Activated CD4-positive, alpha-beta T cell treated with anti-CD3 and anti-CD28 coated beads, Interleukin-2, amount 10 ng/mL, durations not matched to agents 24 days and 14 days (primary cell): ENCODE results near the gene NSG2. TPM values are rescaled to one million over a fixed set of nuclear protein-coding genes. Genes with fewer than 3 reads are reported as not detected.

Experiments
- DNase-seq: peaks from one replicate; pipeline ENCODE4 v3.0.0; 2022
- H3K27ac Mint-ChIP-seq: one replicate; pipeline ENCODE4 v1.8.0; 2022; ENCODE audit warnings: mild to moderate bottlenecking, mixed read lengths
- H3K27me3 Mint-ChIP-seq: one replicate; pipeline ENCODE4 v1.8.0; 2022; ENCODE audit warnings: mixed read lengths
- H3K36me3 Mint-ChIP-seq: one replicate; pipeline ENCODE4 v1.8.0; 2022; ENCODE audit warnings: low read depth, mild to moderate bottlenecking, mixed read lengths
- H3K4me1 Mint-ChIP-seq: one replicate; pipeline ENCODE4 v1.8.0; 2021; ENCODE audit warnings: mixed read lengths
- H3K4me3 Mint-ChIP-seq: one replicate; pipeline ENCODE4 v1.8.0; 2022; ENCODE audit warnings: mild to moderate bottlenecking, moderate library complexity, mixed read lengths
- H3K9me3 Mint-ChIP-seq: one replicate; pipeline ENCODE4 v1.8.0; 2021; ENCODE audit warnings: mixed read lengths
- intact Hi-C: fragments of 100-400 bp; cut with micrococcal nuclease; formaldehyde crosslinking; loops from one replicate; pipeline ENCODE4 v1.15.1; 2023
- total RNA-seq: library from RNA; stranded (reverse); gene quantifications from 2 replicates; pipeline ENCODE4 v1.2.3, GENCODE V29; 2022

NSG2 gene
- total RNA-seq, 1 donor from 2014 or later, result not detected

GRCh38 chr5:174074369-174074768 lies 28.9 kb downstream of the NSG2 start:
- H3K9me3 Mint-ChIP-seq, result no peaks in the 10 kb centered on the region
- H3K27ac Mint-ChIP-seq, result no peak overlapping the region
- no peaks in the 10 kb centered on the region for H3K36me3 Mint-ChIP-seq
- no peak for DNase-seq
- intact Hi-C loops, result no loop called here
- no peaks in the 10 kb centered on the region for H3K27me3 Mint-ChIP-seq
- H3K4me3 Mint-ChIP-seq, result no peak overlapping the region
- no peaks in the 10 kb centered on the region for H3K4me1 Mint-ChIP-seq

DNA sequence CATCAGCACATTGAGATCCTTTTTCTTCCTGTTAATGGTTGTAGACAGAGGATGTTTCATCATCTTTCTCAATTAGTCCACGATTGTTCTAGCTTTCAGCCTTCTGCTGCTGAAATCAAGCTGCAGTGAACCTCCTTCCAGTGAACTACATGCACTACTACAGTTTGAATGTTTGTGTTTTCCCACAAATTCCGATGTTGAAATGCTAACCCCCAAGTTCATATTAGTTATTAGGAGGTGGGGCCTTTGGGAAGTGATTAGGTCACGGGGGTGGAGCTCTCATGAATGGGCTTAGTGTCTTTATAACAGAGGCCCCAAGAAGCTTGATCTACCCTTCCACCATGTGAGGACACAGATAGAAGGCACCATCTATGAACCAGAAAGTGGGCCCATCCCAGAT lies 32.9 kb downstream of the NSG2 start:
- DNase-seq, result no peak
- Mint-ChIP-seq H3K27me3 (no peaks in the 10 kb centered on the region), H3K9me3 (no peaks in the 10 kb centered on the region), H3K4me3 (no peak overlapping the region), H3K27ac (no peak overlapping the region), H3K36me3 (no peaks in the 10 kb centered on the region), H3K4me1 (no peaks in the 10 kb centered on the region)
- intact Hi-C loops, result no loop called here

DNA sequence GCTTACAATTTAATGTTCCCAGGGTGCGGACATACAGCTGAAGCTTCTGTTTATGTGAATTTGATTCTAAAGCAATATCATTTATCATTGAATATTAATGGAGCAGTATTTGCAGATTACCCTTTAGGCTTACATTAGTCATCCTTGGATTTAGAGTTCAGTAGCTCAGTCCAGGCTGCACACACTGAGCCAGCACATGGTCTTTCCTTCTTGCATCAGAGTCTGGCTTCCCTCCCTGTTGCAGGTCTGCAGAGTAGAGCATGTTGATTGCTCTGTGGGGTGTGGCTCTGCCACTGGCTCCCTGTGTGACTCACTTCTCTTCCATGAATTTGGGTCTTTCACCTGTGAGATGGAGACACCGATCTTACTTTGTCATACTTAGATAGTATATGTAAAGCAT lies 36.8 kb downstream of the NSG2 start:
- no peak for DNase-seq
- H3K27me3 Mint-ChIP-seq, result no peaks in the 10 kb centered on the region
- intact Hi-C loops, result no loop called here
- no peaks in the 10 kb centered on the region for H3K4me1 Mint-ChIP-seq
- no peak overlapping the region for H3K4me3 Mint-ChIP-seq
- H3K36me3 Mint-ChIP-seq, result no peaks in the 10 kb centered on the region
- H3K27ac Mint-ChIP-seq, result no peak overlapping the region
- H3K9me3 Mint-ChIP-seq, result no peaks in the 10 kb centered on the region

GRCh38 chr5:174083056-174083827 lies 37.7 kb downstream of the NSG2 start:
- Mint-ChIP-seq H3K36me3 (no peaks in the 10 kb centered on the region), H3K9me3 (no peaks in the 10 kb centered on the region), H3K4me3 (no peak overlapping the region), H3K27ac (no peak overlapping the region), H3K27me3 (no peaks in the 10 kb centered on the region), H3K4me1 (no peaks in the 10 kb centered on the region)
- no peak for DNase-seq
- intact Hi-C loops, result no loop called here

DNA sequence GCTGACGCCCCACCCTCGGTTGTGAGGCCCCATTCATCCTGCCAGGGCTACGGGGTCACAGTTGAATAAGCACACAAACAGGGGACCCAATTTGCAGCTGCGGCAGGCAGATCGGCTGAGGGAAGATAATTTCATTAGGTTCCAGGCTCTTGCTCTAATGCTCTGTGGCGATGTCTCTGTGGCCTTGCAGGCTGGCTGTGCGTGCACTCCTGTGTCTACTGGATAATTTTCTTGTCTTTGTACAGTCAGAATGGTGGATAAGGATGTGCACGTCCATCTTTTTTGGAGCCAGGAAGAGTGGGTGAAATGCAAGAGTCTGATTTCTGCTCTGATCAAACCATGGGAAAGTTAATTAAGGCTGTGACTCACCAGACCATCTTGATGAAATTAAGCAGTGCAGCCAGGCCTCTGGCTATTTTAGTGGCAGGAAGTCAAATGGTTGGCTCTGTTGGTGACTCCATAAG lies 39.2 kb downstream of the NSG2 start:
- no peaks in the 10 kb centered on the region for H3K27me3 Mint-ChIP-seq
- no peaks in the 10 kb centered on the region for H3K36me3 Mint-ChIP-seq
- no peaks in the 10 kb centered on the region for H3K4me1 Mint-ChIP-seq
- H3K27ac Mint-ChIP-seq, result no peak overlapping the region
- no peak for DNase-seq
- H3K4me3 Mint-ChIP-seq, result no peak overlapping the region
- intact Hi-C loops, result no loop called here
- no peaks in the 10 kb centered on the region for H3K9me3 Mint-ChIP-seq

DNA sequence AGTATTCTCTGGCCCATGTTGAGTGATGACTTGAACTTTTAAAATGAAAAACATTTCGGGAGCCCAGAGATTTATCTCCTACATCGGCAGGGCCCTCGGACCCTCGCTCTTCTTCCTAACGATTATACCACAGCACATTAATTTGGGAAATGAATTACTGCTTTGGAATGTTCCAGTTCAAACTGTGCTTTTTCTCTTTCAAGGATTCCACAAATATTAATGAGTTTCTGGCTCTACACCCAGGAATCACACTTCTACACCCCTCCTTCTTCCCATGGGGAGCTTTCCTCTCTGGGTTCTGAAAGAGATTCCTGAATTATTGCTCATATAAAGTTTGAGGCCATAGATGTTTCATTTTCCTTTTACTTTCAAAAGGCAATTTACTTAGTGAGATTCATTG lies 41.2 kb downstream of the NSG2 start:
- Mint-ChIP-seq H3K4me1 (no peaks in the 10 kb centered on the region), H3K27me3 (no peaks in the 10 kb centered on the region), H3K36me3 (no peaks in the 10 kb centered on the region), H3K4me3 (no peak overlapping the region), H3K27ac (no peak overlapping the region), H3K9me3 (no peaks in the 10 kb centered on the region)
- no peak for DNase-seq
- intact Hi-C loops, result no loop called here

- H3K9me3 Mint-ChIP-seq, result no peaks in the 10 kb centered on the region
- H3K27me3 Mint-ChIP-seq, result no peaks in the 10 kb centered on the region
- intact Hi-C loops, result no loop called here
- no peak overlapping the region for H3K27ac Mint-ChIP-seq
- no peaks in the 10 kb centered on the region for H3K4me1 Mint-ChIP-seq
- H3K4me3 Mint-ChIP-seq, result no peak overlapping the region
- no peaks in the 10 kb centered on the region for H3K36me3 Mint-ChIP-seq
- DNase-seq, result no peak
Observed at GRCh38 chr5:174087783-174088182, 42.3 kb downstream of the NSG2 start.

- Mint-ChIP-seq H3K36me3 (no peaks in the 10 kb centered on the region), H3K4me1 (no peaks in the 10 kb centered on the region), H3K4me3 (no peak overlapping the region), H3K27me3 (no peaks in the 10 kb centered on the region), H3K9me3 (no peaks in the 10 kb centered on the region), H3K27ac (no peak overlapping the region)
- no peak for DNase-seq
- intact Hi-C loops, result no loop called here
Observed at GRCh38 chr5:174090129-174090528, 44.6 kb downstream of the NSG2 start.

- Mint-ChIP-seq H3K27me3 (no peaks in the 10 kb centered on the region), H3K9me3 (no peaks in the 10 kb centered on the region), H3K27ac (no peak overlapping the region), H3K4me3 (no peak overlapping the region), H3K4me1 (no peaks in the 10 kb centered on the region), H3K36me3 (no peaks in the 10 kb centered on the region)
- intact Hi-C loops, result no loop called here
- no peak for DNase-seq
Observed at GRCh38 chr5:174093123-174093522, 47.6 kb downstream of the NSG2 start.

DNA sequence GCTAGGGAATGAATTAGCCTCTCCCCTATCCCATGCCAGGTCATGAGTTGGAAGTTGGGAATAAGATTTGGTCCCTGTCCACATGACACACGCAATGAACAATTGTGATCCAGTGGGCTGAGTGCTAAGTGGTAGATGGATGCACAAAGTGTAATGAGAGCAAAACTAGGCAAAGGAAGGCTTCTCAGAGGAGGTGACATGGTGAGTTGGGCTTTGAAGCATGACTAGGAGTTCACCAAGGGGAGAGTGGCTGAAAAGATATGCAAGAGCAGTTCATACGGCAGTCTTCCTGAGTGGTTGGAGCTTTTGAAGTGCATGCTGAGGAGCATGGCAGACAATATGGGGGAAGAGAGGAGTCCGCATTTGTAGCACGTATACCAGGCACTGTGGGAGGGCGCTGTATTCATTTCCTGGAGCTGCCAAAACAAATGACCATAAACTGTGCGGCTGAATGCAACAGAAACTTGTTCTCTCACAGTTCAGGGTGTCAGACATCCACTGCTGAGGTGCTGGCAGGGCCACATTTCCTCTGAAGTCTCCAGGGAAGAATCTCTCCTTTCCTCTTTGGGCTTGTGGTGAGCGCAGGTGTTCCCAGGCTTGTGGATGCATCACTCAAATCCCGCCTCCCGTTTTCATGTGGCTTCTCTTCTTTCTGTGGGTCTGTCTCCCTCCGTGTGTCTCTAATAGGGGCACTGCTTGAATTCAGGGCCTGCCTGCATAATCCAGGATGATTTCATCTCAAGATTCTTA lies 49.5 kb downstream of the NSG2 start:
- DNase-seq, result no peak
- no peaks in the 10 kb centered on the region for H3K36me3 Mint-ChIP-seq
- intact Hi-C loops, result no loop called here
- no peaks in the 10 kb centered on the region for H3K27me3 Mint-ChIP-seq
- H3K9me3 Mint-ChIP-seq, result no peaks in the 10 kb centered on the region
- H3K4me3 Mint-ChIP-seq, result no peak overlapping the region
- H3K4me1 Mint-ChIP-seq, result no peaks in the 10 kb centered on the region
- H3K27ac Mint-ChIP-seq, result no peak overlapping the region

DNA sequence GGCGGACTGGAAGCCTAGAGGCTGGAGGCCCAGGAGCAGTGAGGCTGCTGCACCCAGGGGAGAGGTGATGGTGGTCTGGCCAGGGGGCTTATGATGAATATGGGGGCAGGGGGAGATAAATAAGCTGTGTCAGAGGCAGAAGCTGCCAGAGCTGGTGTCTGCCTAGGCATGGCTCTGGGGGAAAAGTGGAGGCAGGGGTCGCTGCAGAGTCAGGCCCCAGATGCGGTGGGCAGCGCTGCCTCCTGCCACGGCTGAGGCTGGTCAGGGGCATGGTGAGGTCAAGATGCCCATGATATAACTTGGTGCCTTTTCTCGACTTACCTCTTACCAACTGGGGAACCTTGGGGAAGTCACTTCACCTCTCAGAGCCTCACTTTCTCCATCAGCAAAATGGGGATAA lies 51.1 kb downstream of the NSG2 start:
- DNase-seq, result no peak
- Mint-ChIP-seq H3K27me3 (no peaks in the 10 kb centered on the region), H3K36me3 (no peaks in the 10 kb centered on the region), H3K27ac (no peak overlapping the region), H3K4me3 (no peak overlapping the region), H3K9me3 (no peaks in the 10 kb centered on the region), H3K4me1 (no peaks in the 10 kb centered on the region)
- intact Hi-C loops, result no loop called here

- DNase-seq, result no peak
- H3K27me3 Mint-ChIP-seq, result no peaks in the 10 kb centered on the region
- H3K27ac Mint-ChIP-seq, result no peak overlapping the region
- intact Hi-C loops, result no loop called here
- H3K4me1 Mint-ChIP-seq, result no peaks in the 10 kb centered on the region
- H3K36me3 Mint-ChIP-seq, result no peaks in the 10 kb centered on the region
- H3K4me3 Mint-ChIP-seq, result no peak overlapping the region
- no peaks in the 10 kb centered on the region for H3K9me3 Mint-ChIP-seq
Observed at GRCh38 chr5:174097486-174098185, 52.1 kb downstream of the NSG2 start.

- H3K27ac Mint-ChIP-seq, result no peak overlapping the region
- no peaks in the 10 kb centered on the region for H3K27me3 Mint-ChIP-seq
- intact Hi-C loops, result no loop called here
Observed at GRCh38 chr5:174098694-174099093, 53.2 kb downstream of the NSG2 start.

GRCh38 chr5:174100490-174100889 lies 55.0 kb downstream of the NSG2 start:
- no peak for DNase-seq
- Mint-ChIP-seq H3K27ac (no peak overlapping the region), H3K4me3 (no peak overlapping the region), H3K4me1 (no peaks in the 10 kb centered on the region), H3K27me3 (no peaks in the 10 kb centered on the region), H3K9me3 (no peaks in the 10 kb centered on the region), H3K36me3 (no peaks in the 10 kb centered on the region)
- intact Hi-C loops, result no loop called here

More at GRCh38 chr5:174098694-174099093, 53.2 kb downstream of the NSG2 start:
- Mint-ChIP-seq H3K36me3 (no peaks in the 10 kb centered on the region), H3K4me1 (no peaks in the 10 kb centered on the region), H3K4me3 (no peak overlapping the region), H3K9me3 (no peaks in the 10 kb centered on the region)
- no peak for DNase-seq
